HG02678 (cell line): ENCODE measurements around the gene RFPL2.

Experiments
- ATAC-seq: cut with Tn5 transposase; IDR thresholded peaks from one replicate; pipeline ENCODE4 v1.9.1; 2021; ENCODE audit warnings: mild to moderate bottlenecking, moderate library complexity; ENCODE audit not compliant: unreplicated experiment

Gene RFPL2

DNA sequence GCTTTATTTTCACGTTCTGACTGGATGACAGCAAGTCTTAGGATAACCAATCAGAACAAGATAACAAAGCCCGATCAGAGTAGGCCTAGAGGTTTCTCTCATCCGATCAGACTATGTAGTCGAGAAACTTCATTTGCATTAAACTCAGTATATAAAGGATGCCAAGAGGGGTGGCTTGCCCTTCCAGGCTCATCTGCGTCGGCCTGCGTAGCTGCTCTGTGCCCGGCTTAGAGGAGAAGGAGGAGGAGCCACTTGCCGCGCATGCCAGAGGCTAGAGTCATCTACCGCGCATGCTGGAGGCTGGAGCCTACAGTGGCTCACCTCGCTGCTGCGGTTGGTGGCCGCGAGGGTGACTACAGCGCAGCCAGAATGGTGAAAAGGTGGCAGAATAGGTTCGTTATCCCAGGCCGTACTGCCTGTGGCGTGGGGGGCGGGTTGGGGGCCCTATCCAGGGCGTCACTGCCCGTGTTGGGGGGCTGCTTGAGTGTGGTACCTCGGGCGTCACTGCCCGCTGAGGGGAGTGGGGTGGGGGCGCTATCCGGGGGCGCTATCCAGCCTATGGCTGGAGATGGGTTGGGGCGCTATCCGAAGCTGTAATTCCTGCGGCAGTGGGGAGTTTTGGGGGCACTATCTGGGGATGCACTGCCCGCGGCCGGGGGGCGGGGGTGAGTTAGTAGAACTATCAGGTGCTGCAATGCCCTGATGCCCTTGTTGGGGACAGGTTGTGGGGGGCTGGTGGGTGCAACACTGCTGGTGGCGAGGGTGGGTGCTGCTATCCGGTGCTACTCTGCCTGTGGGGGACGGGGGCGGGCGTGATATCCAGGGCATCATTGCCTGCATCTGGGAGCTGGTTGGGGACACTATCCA is at the start of gene RFPL2:
Gene RFPL2 (minus strand): TSS at position 218 of the 867 bp plus-strand sequence. CDS start 2,622 bp downstream, outside the sequence.
- no peak for ATAC-seq

DNA sequence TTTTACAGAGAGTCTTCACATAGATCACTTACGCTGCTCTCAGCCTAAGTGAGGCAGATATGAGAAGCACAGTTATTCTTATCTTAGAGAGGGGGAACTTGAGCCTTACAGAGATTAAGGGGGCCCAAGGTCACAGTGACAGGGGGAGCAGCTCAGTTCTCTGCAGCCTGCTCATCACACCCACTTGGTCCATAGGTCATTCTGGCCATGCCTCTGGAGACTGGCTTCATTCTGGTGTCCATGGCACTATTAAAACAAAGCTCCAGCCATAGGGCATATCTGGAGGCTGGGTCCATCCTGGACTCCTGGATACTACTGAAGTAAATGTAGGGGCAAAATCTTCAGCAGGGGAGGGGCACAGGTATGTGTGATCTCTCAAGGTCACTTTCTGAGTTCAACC is 44.4 kb upstream of the RFPL2 start:
- ATAC-seq: no peak

DNA sequence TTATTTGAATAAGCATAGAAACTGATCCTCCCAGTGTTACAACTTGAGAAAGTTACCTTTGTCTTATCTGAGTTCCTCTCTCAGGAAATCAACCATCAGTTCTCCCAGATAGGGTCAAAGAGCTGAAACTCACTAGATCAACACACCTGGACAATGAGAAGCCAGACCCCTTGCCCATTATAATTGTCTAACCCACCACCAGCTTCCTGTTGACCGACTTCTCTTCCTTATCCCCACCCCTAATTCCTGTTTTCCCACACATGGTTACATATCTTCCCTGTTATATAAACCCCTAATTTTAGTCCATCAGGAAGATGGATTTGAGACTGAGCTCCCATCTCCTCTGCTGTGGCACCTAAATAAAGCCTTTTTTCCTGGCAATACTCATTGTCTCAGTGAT is 43.4 kb upstream of the RFPL2 start:
- ATAC-seq: no peak

DNA sequence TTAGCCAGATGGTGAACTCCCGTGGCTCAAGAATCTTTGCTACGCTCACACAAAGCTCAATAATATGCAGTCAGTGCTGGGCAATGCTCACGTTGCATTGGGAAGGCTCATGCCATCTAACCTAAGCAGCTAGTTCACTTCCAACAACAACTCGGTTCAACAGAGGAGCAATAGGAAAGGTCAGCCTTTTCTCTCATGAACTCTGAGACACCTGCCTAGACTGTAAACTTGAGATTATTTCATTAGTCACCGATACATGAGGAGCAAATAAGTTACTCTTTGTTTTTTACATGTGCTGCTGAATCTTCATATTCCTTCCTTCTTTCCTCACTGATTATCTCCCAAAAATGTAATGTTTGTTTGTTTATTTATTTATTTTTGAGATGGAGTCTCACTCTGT is 41.3 kb upstream of the RFPL2 start:
- ATAC-seq: no peak

DNA sequence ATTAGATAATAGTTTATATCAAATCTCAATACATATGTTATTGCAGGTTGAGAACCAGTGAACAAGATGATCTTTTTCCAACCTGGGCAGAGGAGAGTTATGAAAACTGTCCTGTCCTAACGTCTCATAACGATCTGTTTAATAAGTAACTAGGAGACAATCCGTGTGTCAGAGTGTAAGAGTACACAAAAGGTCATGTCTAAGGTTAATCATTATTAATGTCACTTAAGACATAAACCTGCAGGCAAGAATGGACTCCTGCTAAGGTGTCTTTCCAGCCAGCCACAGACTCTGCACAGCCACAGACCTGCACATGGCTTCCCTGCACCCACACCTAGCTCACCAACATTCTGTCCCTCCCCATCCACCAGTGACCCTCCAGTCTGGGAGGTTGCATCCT is 40.2 kb upstream of the RFPL2 start:
- no peak for ATAC-seq

DNA sequence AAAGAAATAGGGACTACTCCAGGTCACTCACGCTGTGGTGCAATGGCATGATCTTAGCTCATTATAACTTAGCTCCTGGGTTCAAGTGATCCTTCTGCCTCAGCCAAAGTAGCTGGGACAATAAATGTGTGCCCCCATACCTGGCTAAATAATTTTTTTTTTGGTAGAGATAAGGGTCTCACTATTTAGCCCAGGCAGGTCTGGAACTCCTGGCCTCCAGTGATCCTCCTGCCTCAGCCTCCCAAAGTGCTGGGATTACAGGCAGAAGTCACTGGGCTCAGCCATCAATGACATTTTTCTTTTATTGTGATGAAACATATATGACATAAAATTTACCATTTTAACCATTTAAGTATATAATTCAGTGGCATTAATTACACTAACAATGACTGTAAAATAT is 39.7 kb upstream of the RFPL2 start:
- no peak for ATAC-seq

DNA sequence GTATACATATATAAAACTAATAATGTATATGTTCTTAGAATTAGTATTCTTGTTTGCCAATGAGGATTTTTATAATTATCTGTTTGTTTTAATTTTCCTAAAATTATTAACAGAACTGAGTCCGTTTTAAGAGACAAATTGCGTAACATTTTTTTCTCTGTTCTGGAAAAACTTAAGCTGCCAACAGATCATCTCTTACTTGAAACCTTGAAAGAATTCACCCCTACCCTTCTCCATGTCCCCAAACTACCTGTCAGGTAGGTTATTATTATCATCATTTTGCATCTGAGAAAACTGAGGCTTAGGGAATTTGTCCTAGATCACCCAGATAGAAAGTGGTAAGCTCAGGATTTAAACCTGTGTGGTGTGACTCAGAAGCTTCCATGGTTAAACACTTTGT is 35.6 kb upstream of the RFPL2 start:
- no peak for ATAC-seq

DNA sequence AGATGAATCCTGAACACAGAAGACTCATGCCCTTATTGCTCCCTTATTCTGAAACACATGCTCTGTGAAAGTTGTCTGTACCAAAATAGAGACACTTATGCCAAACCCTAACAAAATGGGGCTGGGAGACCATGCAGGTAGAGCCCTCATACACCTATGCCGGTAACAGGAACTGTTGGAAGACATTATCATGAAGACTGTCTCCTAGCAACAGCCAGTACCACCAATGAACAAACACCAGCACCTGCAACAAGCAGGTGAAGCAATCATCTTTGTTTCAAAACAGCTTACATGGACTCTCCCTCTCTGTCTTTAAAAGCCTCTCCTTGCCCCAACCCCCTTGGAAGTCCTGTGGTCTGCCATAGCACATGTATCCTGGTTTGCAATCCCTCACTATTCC is 33.0 kb upstream of the RFPL2 start:
- no peak for ATAC-seq

DNA sequence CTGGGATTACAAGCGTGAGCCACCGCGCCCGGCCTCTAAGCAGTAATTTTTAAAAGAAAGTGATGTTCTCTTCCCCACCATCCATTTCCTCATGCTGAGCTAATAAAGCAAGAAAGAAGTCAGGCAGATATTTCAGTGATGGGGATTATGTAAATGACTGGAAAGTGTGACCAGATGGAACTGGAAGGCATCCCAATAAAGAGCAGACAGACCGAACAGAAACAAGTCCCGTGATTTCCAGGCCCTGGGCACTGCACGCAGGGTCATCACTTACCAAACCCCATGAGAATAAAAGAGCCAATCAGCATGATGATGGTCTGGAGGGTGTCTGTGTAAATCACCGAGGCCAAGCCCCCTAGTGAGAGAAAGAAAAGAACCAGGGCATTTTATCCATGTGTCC is 32.1 kb upstream of the RFPL2 start:
- ATAC-seq: no peak

DNA sequence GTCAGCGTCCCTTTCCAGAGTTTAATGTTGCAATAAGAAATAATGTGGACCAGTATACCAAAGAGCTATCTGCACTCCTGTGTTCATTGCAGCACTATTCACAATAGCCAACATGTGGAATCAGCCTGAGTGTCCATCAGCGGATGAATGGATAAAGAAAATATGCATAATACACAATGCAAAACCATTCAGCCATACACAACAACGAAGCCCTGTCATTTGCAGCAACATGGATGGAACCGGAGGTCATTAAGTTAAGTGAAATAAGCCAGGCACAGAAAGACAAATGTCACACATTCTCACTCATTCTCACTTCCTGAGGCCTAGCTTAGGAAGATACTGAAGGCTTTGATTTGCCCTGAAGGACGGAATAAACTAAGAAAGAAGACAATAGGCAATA is 28.2 kb upstream of the RFPL2 start:
- ATAC-seq: no peak

DNA sequence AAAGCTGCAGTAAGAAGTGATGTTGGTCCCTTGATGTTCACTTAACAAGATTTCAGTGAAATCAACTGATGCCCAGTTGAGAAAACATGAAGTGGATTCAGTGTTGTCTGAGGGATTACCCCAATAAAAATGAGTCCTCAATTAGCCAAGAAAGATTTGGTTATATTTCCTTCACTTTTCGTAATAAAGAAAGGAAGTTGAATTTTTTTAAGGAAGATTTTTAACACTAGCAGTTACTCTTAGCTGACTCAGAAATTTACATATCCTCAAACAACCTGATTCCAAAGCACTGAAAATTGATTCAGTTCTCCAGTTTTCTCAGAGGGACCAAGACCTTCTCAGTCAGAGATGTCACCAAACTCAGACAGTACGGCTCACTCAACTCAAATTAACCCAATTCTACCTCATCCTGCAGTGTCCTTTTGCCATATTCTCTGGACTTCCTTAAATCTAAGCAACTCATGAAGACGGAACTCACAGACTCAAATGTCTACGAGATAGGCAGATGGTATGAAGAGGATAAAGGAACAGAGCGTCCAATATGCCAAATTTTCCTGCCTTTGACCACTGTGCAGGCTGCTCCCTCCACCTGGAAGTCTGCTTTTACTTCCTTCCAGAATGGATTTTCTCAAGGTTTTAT is 27.4 kb upstream of the RFPL2 start:
- ATAC-seq: no peak

DNA sequence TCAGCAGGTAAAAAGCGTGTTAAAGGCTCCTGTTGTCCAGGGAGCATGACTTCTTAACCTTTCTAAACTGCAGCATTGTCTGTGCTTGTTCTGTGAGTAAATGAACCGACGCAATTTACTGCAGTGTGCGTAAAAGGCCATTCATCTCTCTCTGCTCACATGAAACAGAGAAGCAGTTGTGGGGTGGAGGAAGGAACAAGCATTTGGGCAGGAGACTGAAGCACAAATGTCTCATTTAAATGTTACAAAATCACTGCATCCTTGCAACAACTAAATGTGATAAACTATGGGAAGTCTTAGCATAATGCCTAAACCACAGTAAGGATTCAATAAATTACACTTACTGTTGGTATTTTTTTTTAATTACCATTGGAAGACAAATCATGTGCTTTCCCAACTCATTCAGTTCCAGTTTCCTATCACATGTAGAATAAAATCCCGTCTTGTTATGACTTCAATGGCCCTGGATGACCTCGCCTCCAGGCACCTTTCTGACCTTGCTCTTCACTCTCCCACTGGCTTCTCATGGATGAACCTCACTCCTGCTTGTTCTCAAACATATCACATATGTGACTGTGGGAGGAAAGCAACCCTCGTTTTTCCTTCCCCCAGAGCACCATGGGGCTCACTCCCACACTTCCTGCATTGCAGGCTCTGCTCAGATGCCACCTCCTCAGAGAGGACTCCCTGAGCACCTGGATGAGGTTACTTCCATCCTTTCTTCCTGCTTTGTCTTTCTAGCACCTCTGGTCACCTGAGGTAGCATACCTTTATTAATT is 21.6 kb upstream of the RFPL2 start:
- no peak for ATAC-seq

DNA sequence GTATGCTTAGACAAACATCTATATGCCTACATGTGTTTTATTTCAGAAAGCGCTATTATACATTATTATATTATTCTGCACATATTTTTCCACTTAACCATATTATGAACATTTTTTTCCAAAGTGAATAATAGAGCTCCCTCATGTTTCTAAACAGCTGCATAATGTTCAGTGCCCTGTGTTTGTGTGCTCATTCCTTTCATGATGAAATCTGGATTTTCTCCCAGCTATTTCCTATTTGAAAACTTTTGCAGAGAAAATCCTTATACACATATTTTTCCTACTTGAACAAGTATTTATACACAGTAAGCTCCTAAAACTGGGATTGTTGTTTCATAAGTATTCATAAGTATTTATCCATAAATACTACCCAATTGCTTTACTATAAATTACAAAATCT is 18.1 kb upstream of the RFPL2 start:
- no peak for ATAC-seq

DNA sequence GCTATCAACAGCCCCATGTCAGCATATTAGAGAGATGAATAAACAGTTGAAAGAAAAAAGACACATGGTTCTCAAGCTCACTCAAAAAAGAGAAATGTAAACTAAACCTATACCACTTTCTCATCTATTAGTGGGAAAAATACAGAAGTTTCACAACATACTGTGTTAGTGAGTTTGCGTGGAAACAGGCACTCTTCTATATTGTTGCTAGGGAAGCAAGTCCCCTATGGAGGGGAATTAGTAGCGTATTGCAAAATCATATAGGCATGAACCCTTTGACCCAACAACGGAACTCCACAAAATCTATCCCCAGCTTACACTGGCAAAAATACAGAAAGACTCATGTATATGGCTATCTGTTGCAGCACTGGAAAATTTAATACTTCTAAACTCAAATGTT is 14.2 kb upstream of the RFPL2 start:
- no peak for ATAC-seq

DNA sequence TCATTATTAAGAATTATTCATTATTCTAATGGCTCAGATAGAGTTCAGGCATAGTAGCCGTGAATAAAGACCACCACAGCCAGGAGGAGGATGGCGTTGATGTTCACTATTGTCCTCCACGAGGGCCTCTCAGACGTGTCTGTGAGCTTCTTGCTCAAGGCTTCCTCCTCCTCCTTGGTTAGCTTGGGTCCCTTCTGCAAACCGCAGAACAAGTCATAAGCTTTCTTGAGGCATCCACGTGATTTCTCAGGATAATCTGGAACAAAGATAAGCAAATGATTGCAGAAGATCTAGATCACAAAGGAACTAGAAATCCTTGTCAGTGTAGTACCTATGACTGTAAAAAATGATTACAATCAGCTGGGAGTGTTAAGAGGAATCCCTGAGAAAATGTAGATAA is 13.6 kb upstream of the RFPL2 start:
- no peak for ATAC-seq

DNA sequence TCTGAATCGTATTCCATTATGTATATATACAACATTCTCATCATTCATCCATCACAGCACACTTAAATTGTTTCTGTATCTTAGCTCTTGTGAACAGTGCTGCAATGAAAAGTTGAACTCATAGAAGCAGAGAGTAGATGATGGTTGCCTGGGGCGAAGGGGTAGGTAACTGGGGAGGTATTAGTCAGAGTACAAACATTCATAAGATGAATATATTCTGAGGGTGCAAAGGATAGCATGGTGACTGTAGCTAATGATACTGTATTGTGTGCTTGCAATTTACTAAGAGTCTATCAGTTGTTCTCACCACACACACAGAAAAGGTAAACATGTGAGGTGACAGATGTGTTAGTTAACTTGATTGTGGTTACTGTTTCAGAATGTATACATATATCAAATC is 12.6 kb upstream of the RFPL2 start:
- ATAC-seq: no peak

DNA sequence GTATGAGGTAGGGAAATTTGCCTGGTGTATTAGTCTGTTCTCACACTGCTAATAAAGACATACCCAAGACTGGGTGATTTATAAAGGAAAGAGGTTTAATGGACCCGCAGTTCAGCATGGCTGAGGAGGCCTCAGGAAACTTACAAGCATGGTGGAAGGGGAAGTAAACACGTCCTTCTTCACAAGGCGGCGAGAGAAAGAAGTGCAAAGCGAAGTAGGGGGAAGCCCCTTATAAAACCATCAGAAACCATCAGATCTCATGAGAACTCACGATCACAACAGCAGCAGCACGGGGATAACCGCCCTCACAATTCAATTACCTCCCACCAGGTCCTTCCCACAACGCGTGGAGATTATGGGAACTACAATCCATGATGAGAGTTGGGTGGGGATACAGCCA is 12.0 kb upstream of the RFPL2 start:
- ATAC-seq: no peak

DNA sequence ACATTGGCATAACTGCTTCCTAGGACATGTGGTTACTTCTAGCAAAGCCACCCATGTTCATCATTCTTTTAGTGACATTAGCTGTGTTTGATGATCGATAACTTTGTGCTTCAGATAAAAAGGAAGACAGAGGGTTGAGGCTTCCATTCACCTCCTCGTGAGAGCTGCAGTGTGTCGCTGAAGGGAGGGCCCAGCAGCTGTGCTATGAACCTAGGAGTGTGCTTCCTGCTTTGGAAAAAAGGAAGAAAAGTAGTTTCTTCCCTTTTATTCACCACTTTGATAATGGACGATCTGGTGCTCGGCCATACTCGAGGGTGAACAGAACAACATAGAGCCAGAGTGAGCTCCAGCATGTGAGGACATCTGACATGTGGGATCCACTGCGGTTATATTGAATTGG is 6.1 kb upstream of the RFPL2 start:
- no peak for ATAC-seq

DNA sequence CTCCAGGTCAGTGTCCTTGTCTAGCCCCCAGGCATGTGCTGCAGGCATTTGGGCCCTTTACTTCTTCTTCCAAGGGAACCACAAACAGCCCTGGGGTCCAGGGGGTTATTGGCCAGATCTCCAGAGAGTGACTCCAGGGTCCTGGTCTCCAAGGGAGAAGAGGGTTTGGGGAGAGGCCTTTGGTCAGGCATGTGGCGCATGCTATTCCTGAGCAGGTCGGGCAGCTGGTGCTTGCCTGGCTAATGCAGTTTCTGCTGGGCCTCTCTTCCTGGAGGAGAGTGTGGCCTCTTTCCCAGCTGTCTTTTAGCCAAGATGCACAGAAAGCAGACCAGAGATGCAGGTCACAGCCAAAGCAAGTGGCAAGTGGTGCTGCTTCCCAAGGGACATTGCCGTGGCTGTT is 3.8 kb upstream of the RFPL2 start:
- no peak for ATAC-seq

DNA sequence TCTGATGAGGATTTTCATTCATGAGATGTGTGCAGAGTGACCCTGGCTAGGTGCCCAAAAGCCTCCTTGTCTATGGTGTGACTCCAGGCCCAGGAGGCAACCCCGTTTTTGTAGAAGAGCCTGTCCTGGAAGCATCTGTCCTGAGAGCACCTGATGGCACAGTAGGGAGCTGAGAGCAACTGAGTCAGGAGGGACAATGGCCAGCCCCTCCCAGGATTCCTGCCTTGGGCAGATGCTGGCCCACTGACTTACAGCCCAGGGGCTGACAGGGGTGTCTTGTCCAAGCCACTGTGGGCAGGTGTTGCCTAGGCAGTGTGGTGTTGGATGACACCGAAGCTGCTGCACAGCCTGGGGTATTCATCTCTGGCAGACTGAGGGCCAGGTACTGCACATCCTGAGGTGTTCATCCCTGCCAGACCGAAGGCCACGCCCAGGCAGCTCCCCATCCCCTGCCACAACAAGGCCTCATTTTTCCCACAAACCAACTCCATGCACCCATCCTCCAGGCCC is 3.2 kb upstream of the RFPL2 start:
- ATAC-seq: no peak
